CD8-positive, alpha-beta memory T cell (primary cell): ENCODE data around the gene OPTC. TPM values are rescaled to one million over a fixed set of nuclear protein-coding genes. Genes with fewer than 3 reads are reported as not detected.

Experiments
- CTCF ChIA-PET: fragments of 350-600 bp; sonication (Branson Sonifier 250); formaldehyde crosslinking; loops from one replicate; lab custom pipeline; 2021; ENCODE audit warnings: antibody characterized with exemption; lab: Charles Lee
- POLR2A ChIA-PET: fragments of 350-600 bp; sonication (Branson Sonifier 250); formaldehyde crosslinking; loops from one replicate; lab custom pipeline; 2021; ENCODE audit warnings: antibody characterized with exemption; lab: Charles Lee
- DNase-seq, 5 donors: peaks; one replicate each; pipeline versions ENCODE4 v3.0.0 to v3.0.0-alpha.2; 2020 to 2022; ENCODE audit warnings: mixed read lengths in 1 of 5
- H3K27ac ChIP-seq: one replicate; pipeline ENCODE4 v1.7.0; 2013; ENCODE audit warnings: low read depth, mild to moderate bottlenecking, low read length, moderate library complexity
- H3K27me3 ChIP-seq: 2 replicates; pipeline ENCODE4 v1.7.0; 2013; ENCODE audit warnings: low read length, mild to moderate bottlenecking; ENCODE audit not compliant: insufficient read depth, poor library complexity, severe bottlenecking
- H3K36me3 ChIP-seq: 2 replicates; pipeline ENCODE4 v1.7.0; 2013; ENCODE audit warnings: mild to moderate bottlenecking, low read length, moderate library complexity; ENCODE audit not compliant: insufficient read depth
- H3K4me1 ChIP-seq: 2 replicates; pipeline ENCODE4 v1.7.0; 2013; ENCODE audit warnings: mild to moderate bottlenecking, low read length, moderate library complexity; ENCODE audit not compliant: insufficient read depth
- H3K4me3 ChIP-seq: 2 replicates; pipeline ENCODE4 v1.7.0; 2013; ENCODE audit warnings: mild to moderate bottlenecking, low read length
- H3K9me3 ChIP-seq: 2 replicates; pipeline ENCODE4 v1.7.0; 2013; ENCODE audit warnings: mild to moderate bottlenecking, low read length
- H3K27ac Mint-ChIP-seq, 8 donors: one replicate each; pipeline ENCODE4 v1.8.0; 2020 to 2021; ENCODE audit warnings: mixed read lengths in 8 of 8, mild to moderate bottlenecking in 6 of 8, inconsistent platforms in 3 of 8, moderate library complexity in 3 of 8
- H3K27me3 Mint-ChIP-seq, 2 donors: one replicate each; pipeline ENCODE4 v1.8.0; 2020 to 2021; ENCODE audit warnings: mixed read lengths in 2 of 2, mild to moderate bottlenecking in 1 of 2, moderate library complexity in 1 of 2
- H3K36me3 Mint-ChIP-seq, 3 donors: one replicate each; pipeline ENCODE4 v1.8.0; 2020 to 2021; ENCODE audit warnings: mixed read lengths in 3 of 3, inconsistent platforms in 1 of 3, mild to moderate bottlenecking in 1 of 3
- H3K4me1 Mint-ChIP-seq, 3 donors: one replicate each; pipeline ENCODE4 v1.8.0; 2020 to 2021; ENCODE audit warnings: mixed read lengths in 3 of 3, inconsistent platforms in 1 of 3, mild to moderate bottlenecking in 1 of 3
- H3K4me3 Mint-ChIP-seq, 7 donors: one replicate each; pipeline ENCODE4 v1.8.0; 2020 to 2021; ENCODE audit warnings: mixed read lengths in 7 of 7, mild to moderate bottlenecking in 6 of 7, moderate library complexity in 4 of 7, inconsistent platforms in 2 of 7
- H3K9me3 Mint-ChIP-seq, 5 donors: one replicate each; pipeline ENCODE4 v1.8.0; 2020 to 2022; ENCODE audit warnings: mixed read lengths in 5 of 5, mild to moderate bottlenecking in 3 of 5, moderate library complexity in 2 of 5, inconsistent platforms in 1 of 5
- polyA plus RNA-seq: library from polyadenylated mRNA; unstranded; fragments of 300-500 nt; fragmentation: Illumina TruSeq; gene quantifications from one replicate; pipeline ENCODE4 v1.2.3, GENCODE V29; 2021
- total RNA-seq, 2 experiments: library from RNA; stranded (reverse); gene quantifications; one replicate each; pipeline ENCODE4 v1.2.3, GENCODE V29; 2021

OPTC gene
- total and polyA plus RNA-seq, 3 experiments from 2014 or later = not detected

- Histone ChIP-seq H3K9me3 (no peaks in the 10 kb centered on the region), H3K36me3 (no peaks in the 10 kb centered on the region), H3K27me3 (no peaks in the 10 kb centered on the region), H3K4me1 (no peaks in the 10 kb centered on the region), H3K27ac (no peak overlapping the region), H3K4me3 (no peak overlapping the region)
- peaks cover 0 to 1% (median 0%) of the 10 kb centered on the region in 5 donors for H3K9me3 Mint-ChIP-seq
- POLR2A ChIA-PET = no interaction called here
- CTCF ChIA-PET = interaction anchor here (0.8 to 1.6 kb wide), 2 partner anchors 9 to 228 kb away, joined by 3 to 5 read pairs; no protein-coding TSS in a partner anchor
- H3K4me1 Mint-ChIP-seq = no peaks in the 10 kb centered on the region
- DNase-seq = no peak
- no peaks in the 10 kb centered on the region for H3K36me3 Mint-ChIP-seq
- H3K4me3 Mint-ChIP-seq = no peak overlapping the region
- H3K27ac Mint-ChIP-seq = peak overlapping the region in 1 of 8 donors; percentile 19
- H3K27me3 Mint-ChIP-seq = peaks cover 8 to 19% of the 10 kb centered on the region in 2 donors
Observed at GRCh38 chr1:203497269-203497777, 3.4 kb downstream of the OPTC start.

GRCh38 chr1:203499643-203500278, 5.8 kb downstream of the OPTC start:
- no peak overlapping the region for H3K4me3 Mint-ChIP-seq
- H3K27ac Mint-ChIP-seq = no peak overlapping the region
- POLR2A ChIA-PET = no interaction called here
- Histone ChIP-seq H3K36me3 (no peaks in the 10 kb centered on the region), H3K4me1 (no peaks in the 10 kb centered on the region), H3K4me3 (no peak overlapping the region), H3K27me3 (no peaks in the 10 kb centered on the region), H3K27ac (no peak overlapping the region), H3K9me3 (no peaks in the 10 kb centered on the region)
- CTCF ChIA-PET = interaction anchor here (1.4 kb wide), 1 partner anchor 232 kb away, joined by 3 read pairs; no protein-coding TSS in a partner anchor
- H3K27me3 Mint-ChIP-seq = peaks cover 4 to 10% of the 10 kb centered on the region in 2 donors
- H3K9me3 Mint-ChIP-seq = peaks cover 0 to 1% (median 0%) of the 10 kb centered on the region in 5 donors
- peaks cover 1 to 4% (median 3%) of the 10 kb centered on the region in 3 donors for H3K4me1 Mint-ChIP-seq
- H3K36me3 Mint-ChIP-seq = no peaks in the 10 kb centered on the region
- no peak for DNase-seq

- ChIA-PET CTCF (no interaction called here), POLR2A (no interaction called here)
- peaks cover 0 to 1% (median 0%) of the 10 kb centered on the region in 5 donors for H3K9me3 Mint-ChIP-seq
- peaks cover 4 to 10% of the 10 kb centered on the region in 2 donors for H3K27me3 Mint-ChIP-seq
- H3K27ac Mint-ChIP-seq = peak overlapping the region in 6 of 8 donors; percentile 47 to 93 (median 64)
- no peak for DNase-seq
- peaks cover 1 to 6% (median 5%) of the 10 kb centered on the region in 3 donors for H3K4me1 Mint-ChIP-seq
- no peaks in the 10 kb centered on the region for H3K4me1 ChIP-seq
- no peaks in the 10 kb centered on the region for H3K36me3 Mint-ChIP-seq
- H3K9me3 ChIP-seq = no peaks in the 10 kb centered on the region
- H3K27ac ChIP-seq = no peak overlapping the region
- H3K36me3 ChIP-seq = no peaks in the 10 kb centered on the region
- no peak overlapping the region for H3K4me3 Mint-ChIP-seq
- H3K4me3 ChIP-seq = no peak overlapping the region
- H3K27me3 ChIP-seq = no peaks in the 10 kb centered on the region
Observed at GRCh38 chr1:203500279-203500678, 6.3 kb downstream of the OPTC start.

GRCh38 chr1:203503836-203504235, 9.9 kb downstream of the OPTC start:
- H3K36me3 ChIP-seq = no peaks in the 10 kb centered on the region
- Mint-ChIP-seq H3K36me3 (no peaks in the 10 kb centered on the region), H3K4me1 (peaks cover 1 to 6% (median 5%) of the 10 kb centered on the region in 3 donors), H3K27ac (no peak overlapping the region), H3K9me3 (peaks cover 0 to 1% (median 0%) of the 10 kb centered on the region in 5 donors), H3K4me3 (no peak overlapping the region), H3K27me3 (peaks cover 3 to 4% of the 10 kb centered on the region in 2 donors)
- no peaks in the 10 kb centered on the region for H3K9me3 ChIP-seq
- ChIA-PET POLR2A (no interaction called here), CTCF (interaction anchor here (0.7 to 5.8 kb wide), 20 partner anchors 11 to 626 kb away, joined by 3 to 66 read pairs (median 4); partner anchors contain the start of genes ATP2B4 and LAX1)
- H3K4me1 ChIP-seq = no peaks in the 10 kb centered on the region
- DNase-seq = no peak
- no peaks in the 10 kb centered on the region for H3K27me3 ChIP-seq
- no peak overlapping the region for H3K4me3 ChIP-seq
- H3K27ac ChIP-seq = no peak overlapping the region

GRCh38 chr1:203504400-203505250, 10.7 kb downstream of the OPTC start:
- no peaks in the 10 kb centered on the region for H3K36me3 ChIP-seq
- no peaks in the 10 kb centered on the region for H3K4me1 ChIP-seq
- H3K27me3 ChIP-seq = no peaks in the 10 kb centered on the region
- Mint-ChIP-seq H3K36me3 (no peaks in the 10 kb centered on the region), H3K27ac (no peak overlapping the region), H3K27me3 (peaks cover 3 to 4% of the 10 kb centered on the region in 2 donors), H3K4me3 (no peak overlapping the region), H3K4me1 (peaks cover 1 to 6% (median 5%) of the 10 kb centered on the region in 3 donors), H3K9me3 (peaks cover 0 to 1% (median 0%) of the 10 kb centered on the region in 5 donors)
- POLR2A ChIA-PET = no interaction called here
- H3K27ac ChIP-seq = no peak overlapping the region
- H3K9me3 ChIP-seq = no peaks in the 10 kb centered on the region
- CTCF ChIA-PET = interaction anchor here (0.6 to 5.8 kb wide), 25 partner anchors 9 to 625 kb away, joined by 3 to 66 read pairs (median 4); partner anchors contain the start of genes ATP2B4 and LAX1
- no peak overlapping the region for H3K4me3 ChIP-seq
- DNase-seq = peak; percentile 51 to 77 (median 58)

GRCh38 chr1:203505526-203506204, 11.7 kb downstream of the OPTC start:
- Histone ChIP-seq H3K4me3 (no peak overlapping the region), H3K27me3 (no peaks in the 10 kb centered on the region), H3K27ac (no peak overlapping the region), H3K4me1 (no peaks in the 10 kb centered on the region), H3K36me3 (no peaks in the 10 kb centered on the region), H3K9me3 (no peaks in the 10 kb centered on the region)
- peaks cover 0 to 1% (median 0%) of the 10 kb centered on the region in 5 donors for H3K9me3 Mint-ChIP-seq
- H3K36me3 Mint-ChIP-seq = no peaks in the 10 kb centered on the region
- H3K27ac Mint-ChIP-seq = peak overlapping the region in 1 of 8 donors; percentile 29
- ChIA-PET CTCF (interaction anchor here (0.7 to 5.8 kb wide), 7 partner anchors 10 to 1885 kb away, joined by 3 to 66 read pairs (median 4); partner anchors contain the start of gene LAX1), POLR2A (no interaction called here)
- peaks cover 3 to 4% of the 10 kb centered on the region in 2 donors for H3K27me3 Mint-ChIP-seq
- no peak overlapping the region for H3K4me3 Mint-ChIP-seq
- peaks cover 1 to 6% (median 5%) of the 10 kb centered on the region in 3 donors for H3K4me1 Mint-ChIP-seq
- no peak for DNase-seq

GRCh38 chr1:203506858-203507626, 13.1 kb downstream of the OPTC start:
- Mint-ChIP-seq H3K9me3 (no peaks in the 10 kb centered on the region), H3K27ac (peak overlapping the region in 1 of 8 donors; percentile 0), H3K27me3 (peaks cover 3 to 4% of the 10 kb centered on the region in 2 donors), H3K4me1 (peaks cover 1 to 6% (median 5%) of the 10 kb centered on the region in 3 donors), H3K36me3 (no peaks in the 10 kb centered on the region), H3K4me3 (no peak overlapping the region)
- POLR2A ChIA-PET = no interaction called here
- no peaks in the 10 kb centered on the region for H3K9me3 ChIP-seq
- H3K36me3 ChIP-seq = no peaks in the 10 kb centered on the region
- DNase-seq = no peak
- H3K27ac ChIP-seq = no peak overlapping the region
- CTCF ChIA-PET = interaction anchor here (0.7 to 5.8 kb wide), 4 partner anchors 19 to 195 kb away, joined by 3 to 66 read pairs (median 3); no protein-coding TSS in a partner anchor
- no peaks in the 10 kb centered on the region for H3K4me1 ChIP-seq
- no peak overlapping the region for H3K4me3 ChIP-seq
- no peaks in the 10 kb centered on the region for H3K27me3 ChIP-seq
